Muscle of back (tissue), 11 donors: ENCODE results near the gene DENND10. TPM values are rescaled to one million over a fixed set of nuclear protein-coding genes. Genes with fewer than 3 reads are reported as not detected.
"Not testable (repeated sequence)": the region's sequence is repeated elsewhere in the genome, so short reads cannot be mapped to it uniquely, and the experiment has no call there.

Source experiments
- DNase-seq, 3 donors: peaks; one replicate each; pipeline versions ENCODE4 v3.0.0 to v3.0.0-alpha.2; 2013
- polyA plus RNA-seq, 10 donors: library from polyadenylated mRNA; unstranded; fragments of 120-200 nt; gene quantifications; one replicate each; pipeline ENCODE4 v1.2.1, GENCODE V29; 2013; ENCODE audit not compliant: insufficient read length in 10 of 10

Gene DENND10
- polyA plus RNA-seq, 10 donors, result 25.8 to 41.4 (median 33.8) TPM

- peak in 1 of 3 donors; percentile 19 for DNase-seq
Observed at GRCh38 chr10:119131512-119132240, 27.8 kb downstream of the DENND10 start.

DNA sequence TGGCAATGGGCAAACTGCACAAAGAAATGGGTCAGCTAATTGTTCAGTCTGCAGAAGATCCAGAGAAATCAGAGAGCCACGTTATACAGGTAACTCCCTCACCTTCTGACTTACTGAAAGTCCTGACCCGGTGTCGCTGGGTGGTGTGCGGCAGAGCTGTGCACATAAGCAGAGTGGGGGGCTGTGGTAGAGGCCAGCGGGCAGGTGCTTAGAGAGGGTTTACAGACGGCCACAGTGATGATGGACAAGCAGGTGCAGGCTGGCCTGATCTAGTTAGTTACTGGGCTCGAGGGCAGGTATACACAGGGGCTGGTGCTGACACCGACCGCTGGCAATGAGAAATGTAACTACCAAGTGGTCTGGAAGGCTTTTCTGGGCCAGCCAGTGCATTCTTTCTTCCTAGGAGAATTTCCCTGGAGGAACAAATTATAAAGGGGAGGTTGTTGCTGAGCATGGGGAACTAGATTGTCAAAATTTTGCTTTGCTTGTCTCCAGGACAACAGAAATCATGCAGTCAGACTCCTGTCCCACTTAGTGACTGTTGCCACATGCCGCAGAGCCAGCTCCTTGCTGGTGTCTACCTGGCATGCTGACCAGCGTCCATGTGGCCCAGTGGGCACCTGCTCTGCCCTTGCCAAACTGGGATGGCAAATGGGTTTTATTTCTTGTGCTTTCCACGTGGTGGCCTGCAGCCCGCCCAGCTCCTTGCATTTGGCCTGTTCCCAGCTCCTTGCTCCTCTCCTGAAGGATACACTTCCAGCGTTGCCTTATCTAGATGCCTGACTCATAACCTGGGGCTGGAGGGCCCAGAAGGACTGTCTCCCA, 28.8 kb downstream of the DENND10 start:
- no peak for DNase-seq

DNA sequence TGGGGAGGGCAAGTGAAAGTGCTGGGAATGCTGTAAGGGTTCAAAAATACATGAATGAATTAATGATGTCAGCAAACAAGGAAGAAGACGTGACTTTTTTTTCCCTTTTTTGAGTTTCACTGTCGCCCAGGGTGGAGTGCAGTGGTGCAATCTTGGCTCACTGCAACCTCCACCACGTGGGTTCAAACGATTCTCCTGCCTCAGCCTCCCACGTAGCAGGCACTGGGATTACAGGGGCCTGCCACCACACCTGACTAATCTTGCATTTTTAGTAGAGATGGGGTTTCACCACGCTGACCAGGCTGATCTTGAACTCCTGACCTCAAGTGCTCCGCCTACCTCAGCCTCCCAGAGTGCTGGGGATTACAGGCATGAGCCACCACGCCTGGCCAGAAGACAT, 30.0 kb downstream of the DENND10 start:
- DNase-seq, result no peak

DNA sequence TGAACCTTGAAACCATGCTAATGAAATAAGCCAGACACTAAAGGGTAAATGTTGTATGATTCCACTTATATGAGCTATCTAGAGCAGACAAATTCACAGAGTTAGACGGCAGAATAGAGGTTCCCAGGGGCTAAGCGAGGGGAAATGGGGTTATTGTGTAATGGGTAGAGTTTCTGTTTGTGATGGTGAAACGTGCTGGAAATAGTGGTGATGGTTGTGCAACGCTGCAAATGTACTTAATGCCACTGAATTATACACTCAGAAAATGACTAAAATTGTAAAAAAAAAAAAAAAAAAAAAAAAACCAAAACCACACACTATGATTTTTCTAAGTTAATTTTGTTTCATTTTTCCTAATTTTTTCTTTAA, 31.6 kb downstream of the DENND10 start:
- DNase-seq, result peak in 1 of 3 donors; percentile 9

DNA sequence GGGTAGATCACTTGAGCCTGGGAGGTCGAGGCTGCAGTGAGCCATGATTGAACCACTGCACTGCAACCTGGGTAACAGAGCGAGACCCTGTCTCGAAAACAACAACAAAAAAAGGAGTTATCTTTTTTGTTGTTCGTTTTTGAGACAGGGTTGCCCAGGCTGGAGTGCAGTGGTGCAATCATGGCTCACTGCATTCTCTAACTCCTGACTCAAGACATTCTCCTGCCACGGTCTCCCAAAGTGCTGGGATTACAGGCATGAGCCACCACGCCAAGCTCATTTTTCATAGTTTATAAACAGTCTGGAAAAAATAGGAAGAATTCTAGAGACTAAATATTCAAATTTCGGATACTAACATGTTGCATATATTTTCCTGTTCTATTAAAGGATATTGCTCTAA, 32.2 kb downstream of the DENND10 start:
- no peak for DNase-seq

DNA sequence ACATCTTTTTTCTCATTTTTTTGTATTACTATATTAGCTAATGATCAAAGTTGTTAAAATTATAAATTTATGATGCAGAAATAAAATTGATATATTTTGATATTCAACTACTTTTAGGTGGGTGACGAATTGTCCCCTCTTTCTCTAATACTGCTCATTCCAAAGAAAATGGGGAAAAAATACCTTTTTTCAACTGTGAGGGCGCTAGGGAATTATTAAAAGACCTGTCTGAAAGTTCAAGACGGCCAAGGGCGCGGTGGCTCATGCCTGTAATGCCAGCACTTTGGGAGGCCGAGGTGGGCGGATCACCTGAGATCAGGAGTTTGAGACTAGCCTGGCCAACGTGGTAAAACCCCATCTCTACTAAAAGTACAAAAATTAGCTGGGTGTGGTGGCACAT, 34.0 kb downstream of the DENND10 start:
- not testable (repeated sequence) for DNase-seq

DNA sequence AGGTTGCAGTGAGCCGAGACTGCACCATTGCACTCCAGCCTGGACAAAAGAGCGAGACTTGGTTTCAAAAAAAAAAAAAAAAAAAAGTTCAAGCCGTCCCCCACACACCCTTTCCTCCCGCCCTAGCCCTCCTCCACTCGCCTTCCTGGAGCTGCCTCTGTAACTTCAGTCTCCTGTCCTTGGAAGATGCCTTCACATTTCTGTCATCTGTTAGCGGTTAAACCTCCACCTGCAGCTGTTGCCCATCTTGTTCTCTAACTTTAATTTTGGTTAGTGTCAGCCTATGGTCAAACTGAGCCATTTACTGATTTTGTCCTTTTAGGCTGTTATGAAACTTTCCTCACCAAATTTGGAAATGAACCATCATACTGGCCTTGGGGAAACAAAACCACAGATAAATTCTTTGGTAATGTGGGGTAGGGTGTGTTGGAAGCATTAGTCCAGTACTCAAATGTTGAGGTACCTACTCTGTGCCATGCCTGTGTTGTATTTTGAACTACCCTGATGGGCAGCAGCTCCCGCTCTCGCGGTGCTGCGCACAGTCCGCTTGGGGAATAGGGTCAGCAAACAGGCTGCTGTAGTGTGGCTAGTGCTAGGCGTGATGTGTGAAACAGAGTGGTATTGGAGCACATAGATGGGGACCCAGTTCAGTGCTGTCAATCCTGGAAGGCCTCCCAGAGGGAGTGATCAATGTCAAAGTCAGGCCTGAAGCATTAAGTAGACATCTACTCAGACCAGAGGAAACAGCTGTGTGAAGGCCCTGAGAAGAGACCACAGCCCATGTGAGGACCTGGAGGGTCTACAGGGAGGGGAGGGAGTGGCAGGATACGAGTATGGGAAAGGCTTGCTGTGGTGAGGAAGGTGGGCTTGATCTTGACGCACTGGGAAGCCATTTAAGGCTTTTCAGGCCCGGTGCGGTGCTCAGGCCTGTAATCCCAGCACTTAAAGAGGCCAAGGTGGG, 34.7 kb downstream of the DENND10 start:
- no peak for DNase-seq

DNA sequence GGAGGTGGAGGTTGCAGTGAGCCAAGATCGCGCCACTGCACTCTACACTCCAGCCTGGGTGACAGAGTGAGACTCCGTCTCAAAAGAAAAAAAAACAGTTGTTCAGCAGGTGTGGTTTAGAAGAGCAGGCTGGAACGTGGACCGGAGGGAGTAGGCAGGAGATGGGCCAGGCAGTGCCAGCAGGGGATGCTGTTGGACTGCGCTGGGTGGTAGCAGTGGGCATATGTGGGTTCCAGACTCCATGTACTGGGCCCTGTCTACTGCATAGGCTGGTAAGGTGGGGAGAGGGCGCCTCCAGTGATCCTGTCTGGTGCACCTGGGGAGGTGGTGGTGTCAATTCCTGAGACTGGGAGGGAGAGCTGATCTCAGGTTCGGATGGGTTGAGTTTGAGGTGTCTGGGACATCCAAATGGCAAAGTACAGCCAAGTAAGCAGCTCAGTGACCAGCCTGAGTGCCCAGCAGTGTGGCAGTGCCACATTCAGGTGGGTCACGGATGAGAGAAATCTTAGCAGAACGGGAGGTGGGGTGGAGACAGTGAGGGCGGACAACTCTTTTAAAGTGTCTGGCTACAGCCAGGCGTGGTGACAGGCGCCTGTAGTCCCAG, 35.7 kb downstream of the DENND10 start:
- DNase-seq, result no peak

DNA sequence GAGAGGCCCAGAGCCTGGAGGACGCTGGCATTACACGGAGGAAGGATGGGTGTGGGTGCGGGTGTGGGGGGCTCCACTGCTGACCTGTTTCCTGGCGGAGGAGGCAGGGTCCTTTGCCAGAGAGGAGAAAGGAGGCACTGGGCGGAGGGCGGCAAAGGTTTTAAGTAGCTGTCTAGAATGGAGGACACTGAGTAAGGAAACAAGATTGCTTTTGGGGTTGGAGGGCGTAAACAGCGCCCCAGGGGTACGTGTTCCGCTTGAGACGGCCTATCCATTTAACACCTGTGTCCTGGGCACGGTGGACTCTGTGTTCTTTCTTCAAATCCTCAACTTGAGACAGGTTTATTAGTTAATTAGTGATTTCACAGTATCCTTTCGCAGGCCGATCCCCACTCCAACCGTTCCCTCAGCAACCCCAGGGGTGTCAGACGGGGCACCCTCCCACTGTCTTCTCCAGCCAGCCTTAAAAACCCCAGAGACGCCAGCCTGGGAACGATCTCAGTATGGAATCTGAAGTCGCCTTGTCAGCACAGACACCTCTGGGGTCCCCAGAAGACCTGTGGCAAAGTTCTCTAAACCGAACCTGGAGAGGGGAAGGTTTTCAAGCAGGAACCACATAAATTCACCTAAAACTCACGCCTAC, 36.8 kb downstream of the DENND10 start:
- no peak for DNase-seq

GRCh38 chr10:119143657-119144056, 39.7 kb downstream of the DENND10 start:
- DNase-seq, result no peak

- no peak for DNase-seq
Observed at GRCh38 chr10:119149157-119149556, 45.2 kb downstream of the DENND10 start.

DNA sequence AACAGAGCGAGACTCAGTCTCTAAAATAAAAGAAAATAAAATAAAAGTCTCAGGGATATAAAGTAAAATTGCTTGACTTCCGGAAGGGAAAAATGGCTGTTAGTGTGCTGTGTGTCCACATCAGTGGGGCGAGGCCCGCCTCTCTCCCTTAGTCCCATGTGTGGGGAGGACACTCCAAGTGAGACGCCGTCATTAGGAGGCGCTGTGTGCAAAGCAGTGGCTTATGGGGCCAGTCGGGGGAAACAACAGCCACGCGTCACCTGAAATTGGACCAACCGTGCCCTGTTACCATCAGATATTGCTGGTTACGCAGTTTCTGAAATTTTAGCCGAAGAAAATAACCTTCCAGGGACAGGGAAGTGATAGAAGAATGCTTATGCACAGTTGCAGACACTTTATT, 45.8 kb downstream of the DENND10 start:
- DNase-seq, result no peak

DNA sequence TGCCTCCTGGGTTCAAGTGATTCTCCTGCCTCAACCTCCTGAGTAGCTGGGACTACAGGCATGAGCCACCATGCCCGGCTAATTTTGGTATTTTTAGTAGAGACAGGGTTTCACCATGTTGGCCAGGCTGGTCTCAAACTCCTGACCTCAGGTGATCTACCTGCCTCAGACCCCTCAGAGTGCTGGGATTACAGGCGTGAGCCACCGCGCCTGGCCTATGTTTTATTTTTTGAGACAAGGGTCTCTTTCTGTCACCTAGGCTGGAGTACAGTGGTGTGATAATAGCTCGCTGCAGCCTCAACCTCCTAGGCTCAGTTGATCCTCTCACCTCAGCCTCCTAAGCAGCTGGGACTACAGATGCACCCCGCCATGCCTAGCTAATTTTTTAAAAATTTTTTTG, 47.7 kb downstream of the DENND10 start:
- DNase-seq, result not testable (repeated sequence)

- no peak for DNase-seq
Observed at GRCh38 chr10:119153041-119153440, 49.1 kb downstream of the DENND10 start.

GRCh38 chr10:119153661-119154060, 49.7 kb downstream of the DENND10 start:
- DNase-seq, result no peak

GRCh38 chr10:119159332-119159731, 55.4 kb downstream of the DENND10 start:
- DNase-seq, result no peak

DNA sequence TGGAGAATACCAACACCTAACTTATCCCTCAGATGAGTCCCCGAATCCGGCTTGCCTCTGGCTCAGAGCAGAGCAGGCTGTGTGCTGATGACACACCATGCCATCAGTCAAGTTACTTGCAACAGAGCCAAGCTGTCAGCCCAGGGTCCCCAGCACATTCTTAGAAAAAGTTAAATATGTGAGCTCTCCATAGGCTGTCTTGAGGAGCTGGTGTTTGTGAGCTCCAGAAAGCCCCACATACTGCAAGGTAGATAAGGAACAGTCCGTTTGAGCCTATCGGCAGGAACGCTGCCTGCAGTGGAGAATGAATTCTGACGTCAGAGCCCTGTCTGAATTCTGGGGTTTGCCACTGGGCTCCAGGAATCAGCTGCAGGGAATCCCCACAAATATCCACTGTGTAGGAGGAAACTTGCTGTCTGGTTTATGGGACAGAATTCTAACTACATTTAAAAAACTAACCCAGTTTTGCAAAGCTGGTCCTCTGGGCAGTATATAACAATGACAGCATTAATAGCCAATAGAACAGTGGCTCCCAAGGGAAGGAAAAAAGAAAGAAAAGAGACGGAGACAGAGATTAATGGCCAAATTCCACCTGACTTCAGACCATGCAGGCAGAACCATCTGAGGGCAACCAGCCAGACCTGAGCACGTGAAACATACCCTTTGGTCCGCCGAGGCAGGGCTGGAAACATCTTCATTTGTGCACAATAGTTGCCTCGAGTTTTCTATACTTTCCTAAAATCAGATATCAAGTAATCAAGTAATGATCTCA, 58.0 kb downstream of the DENND10 start:
- no peak for DNase-seq

DNA sequence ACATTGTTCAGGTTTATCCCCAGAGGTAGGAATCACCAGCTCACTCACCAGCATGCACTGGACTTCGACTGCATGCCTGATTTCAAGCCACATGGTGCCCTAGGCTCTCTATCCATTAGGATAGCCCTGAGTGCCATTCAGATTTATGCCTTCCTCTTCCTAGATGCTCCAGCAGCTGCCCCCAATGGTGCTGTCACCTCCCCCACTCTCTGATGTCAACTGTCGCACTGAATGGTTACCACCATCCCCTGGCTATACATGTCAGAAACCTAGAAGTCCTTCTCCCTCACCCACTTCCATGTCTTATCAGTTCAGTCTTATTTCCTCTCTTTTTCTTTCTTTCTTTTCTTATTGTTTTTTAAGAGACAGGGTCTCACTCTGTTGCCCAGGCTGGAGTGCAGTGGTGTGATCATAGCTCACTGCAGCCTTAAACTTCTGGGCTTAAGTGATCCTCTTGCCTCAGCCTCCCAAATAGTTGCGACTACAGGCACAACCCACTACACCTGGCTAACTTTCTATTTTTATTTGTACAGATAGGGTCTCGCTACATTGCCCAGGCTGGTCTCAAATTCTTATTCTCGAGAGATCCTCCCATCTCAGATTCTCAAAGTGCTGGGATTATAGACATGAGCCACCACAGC, 58.7 kb downstream of the DENND10 start:
- DNase-seq, result no peak

DNA sequence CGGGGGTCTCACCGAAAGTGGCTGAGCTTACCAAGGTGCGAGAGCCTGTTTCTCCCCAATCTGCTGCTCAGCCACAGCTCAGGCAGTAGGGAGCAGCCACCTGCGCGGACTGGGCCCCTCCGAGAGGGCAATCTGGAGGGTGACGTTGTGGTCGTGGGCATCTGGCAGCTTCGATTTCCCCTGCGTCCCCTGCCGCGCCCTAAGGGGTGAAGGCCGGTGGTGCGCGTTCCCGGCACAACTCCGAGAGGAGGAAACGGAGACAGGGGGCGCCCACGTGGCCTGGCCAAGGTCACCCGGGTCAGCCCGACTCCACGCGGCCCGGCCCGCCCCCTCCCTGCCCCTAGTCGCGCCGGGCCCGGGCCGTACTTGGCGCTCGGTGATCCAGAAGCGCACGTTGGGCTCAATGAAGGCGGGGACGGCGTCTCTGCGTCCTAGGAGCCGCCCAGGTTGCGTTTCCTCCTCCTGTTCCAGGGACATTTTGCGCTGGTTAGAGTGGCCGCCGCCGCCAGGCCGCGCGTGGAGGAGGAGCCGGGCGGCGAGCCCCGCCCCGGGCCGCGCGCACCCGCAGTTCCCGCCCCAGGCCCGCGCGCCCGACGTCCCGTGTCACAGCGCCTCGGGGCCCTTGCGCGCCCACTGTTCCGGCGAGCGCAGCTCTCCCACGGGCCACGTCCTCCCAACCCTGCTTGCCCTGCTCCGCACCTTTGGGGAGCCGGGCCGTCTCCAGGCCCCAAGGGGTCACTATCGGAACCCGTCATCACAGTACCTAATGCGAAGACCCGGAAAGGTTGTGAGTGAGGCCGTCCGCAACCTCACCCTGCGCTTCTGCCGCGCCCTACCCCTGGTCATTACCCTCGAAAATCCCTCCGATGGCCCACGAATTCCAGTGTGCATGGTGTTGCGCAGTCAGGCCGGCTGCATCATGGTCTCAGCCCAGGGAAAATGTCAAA, 61.5 kb downstream of the DENND10 start, which contains the start of gene SFXN4:
Gene SFXN4, minus strand, starts transcription at position 544 of the 947 bp plus-strand sequence. Its CDS starts 67 bp downstream, at position 477.
- DNase-seq, result peak; percentile 64 to 93 (median 81)
